SK-N-SH treated with all-trans-retinoic acid at 6 μM for 48 hours (cell line): ENCODE measurements around the gene ELAC2.

Experiments
- ATAC-seq: fragments of 200-7000 bp; cut with Tn5 transposase; 3 replicates; pipeline ENCODE4 v1.9.1; 2020; ENCODE audit warnings: mild to moderate bottlenecking, moderate library complexity
- ARNTL ChIP-seq: fragments of 450-650 bp; formaldehyde crosslinking; IDR thresholded peaks from 2 replicates; pipeline ENCODE4 v1.5.0; 2020; ENCODE audit warnings: low read depth, mild to moderate bottlenecking, moderate library complexity, borderline replicate concordance
- BACH2 ChIP-seq: fragments of 250-450 bp; sonication (Bioruptor Pico); IDR thresholded peaks from 2 replicates; pipeline ENCODE4 v1.9.0; 2021; ENCODE audit warnings: mild to moderate bottlenecking, borderline replicate concordance
- CSDC2 ChIP-seq: fragments of 250-450 bp; sonication (Bioruptor Pico); IDR thresholded peaks from 2 replicates; pipeline ENCODE4 v1.5.0; 2020; ENCODE audit warnings: mild to moderate bottlenecking, moderate library complexity
- ESRRG ChIP-seq: fragments of 250-450 bp; sonication (Bioruptor Pico); IDR thresholded peaks from 2 replicates; pipeline ENCODE4 v1.6.1; 2021; ENCODE audit warnings: mild to moderate bottlenecking
- GLIS3 ChIP-seq: fragments of 250-450 bp; sonication (Bioruptor Pico); IDR thresholded peaks from 2 replicates; pipeline ENCODE4 v1.5.0; 2020; ENCODE audit warnings: mild to moderate bottlenecking, moderate library complexity
- ISL1 ChIP-seq: fragments of 250-450 bp; sonication (Bioruptor Pico); IDR thresholded peaks from 2 replicates; pipeline ENCODE4 v2.1.2; 2022; ENCODE audit warnings: mild to moderate bottlenecking, moderate library complexity
- OSR1 ChIP-seq: fragments of 250-450 bp; sonication (Bioruptor Pico); IDR thresholded peaks from 2 replicates; pipeline ENCODE4 v1.8.0; 2022; ENCODE audit warnings: moderate library complexity, mild to moderate bottlenecking, inconsistent platforms
- PPARA ChIP-seq: fragments of 250-450 bp; sonication (Bioruptor Pico); IDR thresholded peaks from 2 replicates; pipeline ENCODE4 v1.5.0; 2020; ENCODE audit warnings: mild to moderate bottlenecking, borderline replicate concordance
- RARB ChIP-seq: fragments of 250-450 bp; sonication (Bioruptor Pico); IDR thresholded peaks from 2 replicates; pipeline ENCODE4 v1.8.0; 2021; ENCODE audit warnings: mild to moderate bottlenecking, moderate library complexity
- SNAI2 ChIP-seq: fragments of 250-450 bp; sonication (Bioruptor Pico); IDR thresholded peaks from 2 replicates; pipeline ENCODE4 v1.5.0; 2020; ENCODE audit warnings: mild to moderate bottlenecking, moderate library complexity
- TCF4 ChIP-seq: fragments of 250-450 bp; sonication (Bioruptor Pico); IDR thresholded peaks from 2 replicates; pipeline ENCODE4 v1.8.0; 2021; ENCODE audit warnings: mild to moderate bottlenecking, moderate library complexity, borderline replicate concordance
- TOX ChIP-seq: fragments of 250-450 bp; sonication (Bioruptor Pico); IDR thresholded peaks from 2 replicates; pipeline ENCODE4 v1.8.0; 2021; ENCODE audit warnings: mild to moderate bottlenecking, moderate library complexity, borderline replicate concordance
- ZC3H10 ChIP-seq: fragments of 250-450 bp; sonication (Bioruptor Pico); IDR thresholded peaks from 2 replicates; pipeline ENCODE4 v1.5.1; 2021; ENCODE audit warnings: mild to moderate bottlenecking, moderate library complexity
- ZFP3 ChIP-seq: fragments of 250-450 bp; sonication (Bioruptor Pico); IDR thresholded peaks from 2 replicates; pipeline ENCODE4 v1.5.0; 2020; ENCODE audit warnings: mild to moderate bottlenecking, moderate library complexity
- ZFP30 ChIP-seq: fragments of 450-650 bp; formaldehyde crosslinking; IDR thresholded peaks from 2 replicates; pipeline ENCODE4 v1.5.0; 2022; ENCODE audit warnings: mild to moderate bottlenecking, moderate library complexity
- ZNF565 ChIP-seq: fragments of 450-650 bp; formaldehyde crosslinking; conservative IDR thresholded peaks from 2 replicates; pipeline ENCODE4 v1.5.0; 2020; ENCODE audit warnings: low read depth, mild to moderate bottlenecking, moderate library complexity
- ZNF70 ChIP-seq: fragments of 450-650 bp; formaldehyde crosslinking; IDR thresholded peaks from 2 replicates; pipeline ENCODE4 v1.5.0; 2020; ENCODE audit warnings: mild to moderate bottlenecking, moderate library complexity
- ZNF8 ChIP-seq: fragments of 450-650 bp; formaldehyde crosslinking; IDR thresholded peaks from 2 replicates; pipeline ENCODE4 v1.5.0; 2020; ENCODE audit warnings: mild to moderate bottlenecking, moderate library complexity
- TF ChIP-seq, protein P1 (sequence below): fragments of 250-450 bp; sonication (Bioruptor Pico); IDR thresholded peaks from 2 replicates; pipeline ENCODE4 v1.5.0; 2020; ENCODE audit warnings: mild to moderate bottlenecking, moderate library complexity
- TF ChIP-seq, protein P2 (sequence below): fragments of 250-450 bp; sonication (Bioruptor Pico); IDR thresholded peaks from 2 replicates; pipeline ENCODE4 v1.5.1; 2021; ENCODE audit warnings: mild to moderate bottlenecking, moderate library complexity
- TF ChIP-seq, protein P3 (sequence below): fragments of 250-450 bp; sonication (Bioruptor Pico); IDR thresholded peaks from 2 replicates; pipeline ENCODE4 v1.8.0; 2021; ENCODE audit warnings: low read depth, mild to moderate bottlenecking, moderate library complexity, borderline replicate concordance
- TF ChIP-seq, protein P4 (sequence below): fragments of 250-450 bp; sonication (Bioruptor Pico); IDR thresholded peaks from 2 replicates; pipeline ENCODE4 v1.8.0; 2020; ENCODE audit warnings: mild to moderate bottlenecking, moderate library complexity, borderline replicate concordance
- TF ChIP-seq, protein P5 (sequence below): fragments of 250-450 bp; sonication (Bioruptor Pico); IDR thresholded peaks from 2 replicates; pipeline ENCODE4 v1.5.1; 2020; ENCODE audit warnings: low read depth, mild to moderate bottlenecking, moderate library complexity

ELAC2 gene

DNA sequence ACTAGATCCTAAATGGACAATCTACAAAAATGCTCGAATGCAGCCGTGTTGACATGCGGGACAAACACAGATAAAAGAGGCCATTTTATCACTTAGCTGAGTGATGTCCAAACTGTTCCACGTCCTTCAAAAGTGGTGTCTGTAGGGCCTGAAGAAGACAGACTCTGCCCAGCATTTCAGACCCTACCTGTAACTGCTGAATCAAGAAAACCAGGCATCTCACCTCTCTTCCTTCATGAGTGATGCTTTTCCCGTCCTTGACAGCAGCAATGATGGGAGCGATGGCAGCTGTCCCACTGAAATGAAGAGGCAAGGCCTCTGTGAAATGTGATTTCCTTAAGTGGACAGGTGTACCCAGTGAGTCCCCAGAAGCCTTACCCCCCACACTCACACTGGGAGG is 12.3 kb downstream of the ELAC2 start:
- TF ChIP-seq RARB (CRISPR knock-in tag) (no peak), ZC3H10 (no peak)
- TF ChIP-seq, protein P1, sequence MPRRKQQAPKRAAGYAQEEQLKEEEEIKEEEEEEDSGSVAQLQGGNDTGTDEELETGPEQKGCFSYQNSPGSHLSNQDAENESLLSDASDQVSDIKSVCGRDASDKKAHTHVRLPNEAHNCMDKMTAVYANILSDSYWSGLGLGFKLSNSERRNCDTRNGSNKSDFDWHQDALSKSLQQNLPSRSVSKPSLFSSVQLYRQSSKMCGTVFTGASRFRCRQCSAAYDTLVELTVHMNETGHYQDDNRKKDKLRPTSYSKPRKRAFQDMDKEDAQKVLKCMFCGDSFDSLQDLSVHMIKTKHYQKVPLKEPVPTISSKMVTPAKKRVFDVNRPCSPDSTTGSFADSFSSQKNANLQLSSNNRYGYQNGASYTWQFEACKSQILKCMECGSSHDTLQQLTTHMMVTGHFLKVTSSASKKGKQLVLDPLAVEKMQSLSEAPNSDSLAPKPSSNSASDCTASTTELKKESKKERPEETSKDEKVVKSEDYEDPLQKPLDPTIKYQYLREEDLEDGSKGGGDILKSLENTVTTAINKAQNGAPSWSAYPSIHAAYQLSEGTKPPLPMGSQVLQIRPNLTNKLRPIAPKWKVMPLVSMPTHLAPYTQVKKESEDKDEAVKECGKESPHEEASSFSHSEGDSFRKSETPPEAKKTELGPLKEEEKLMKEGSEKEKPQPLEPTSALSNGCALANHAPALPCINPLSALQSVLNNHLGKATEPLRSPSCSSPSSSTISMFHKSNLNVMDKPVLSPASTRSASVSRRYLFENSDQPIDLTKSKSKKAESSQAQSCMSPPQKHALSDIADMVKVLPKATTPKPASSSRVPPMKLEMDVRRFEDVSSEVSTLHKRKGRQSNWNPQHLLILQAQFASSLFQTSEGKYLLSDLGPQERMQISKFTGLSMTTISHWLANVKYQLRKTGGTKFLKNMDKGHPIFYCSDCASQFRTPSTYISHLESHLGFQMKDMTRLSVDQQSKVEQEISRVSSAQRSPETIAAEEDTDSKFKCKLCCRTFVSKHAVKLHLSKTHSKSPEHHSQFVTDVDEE (CRISPR knock-in tag): no peak
- TF ChIP-seq, protein P2, sequence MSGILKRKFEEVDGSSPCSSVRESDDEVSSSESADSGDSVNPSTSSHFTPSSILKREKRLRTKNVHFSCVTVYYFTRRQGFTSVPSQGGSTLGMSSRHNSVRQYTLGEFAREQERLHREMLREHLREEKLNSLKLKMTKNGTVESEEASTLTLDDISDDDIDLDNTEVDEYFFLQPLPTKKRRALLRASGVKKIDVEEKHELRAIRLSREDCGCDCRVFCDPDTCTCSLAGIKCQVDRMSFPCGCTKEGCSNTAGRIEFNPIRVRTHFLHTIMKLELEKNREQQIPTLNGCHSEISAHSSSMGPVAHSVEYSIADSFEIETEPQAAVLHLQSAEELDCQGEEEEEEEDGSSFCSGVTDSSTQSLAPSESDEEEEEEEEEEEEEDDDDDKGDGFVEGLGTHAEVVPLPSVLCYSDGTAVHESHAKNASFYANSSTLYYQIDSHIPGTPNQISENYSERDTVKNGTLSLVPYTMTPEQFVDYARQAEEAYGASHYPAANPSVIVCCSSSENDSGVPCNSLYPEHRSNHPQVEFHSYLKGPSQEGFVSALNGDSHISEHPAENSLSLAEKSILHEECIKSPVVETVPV: no peak

DNA sequence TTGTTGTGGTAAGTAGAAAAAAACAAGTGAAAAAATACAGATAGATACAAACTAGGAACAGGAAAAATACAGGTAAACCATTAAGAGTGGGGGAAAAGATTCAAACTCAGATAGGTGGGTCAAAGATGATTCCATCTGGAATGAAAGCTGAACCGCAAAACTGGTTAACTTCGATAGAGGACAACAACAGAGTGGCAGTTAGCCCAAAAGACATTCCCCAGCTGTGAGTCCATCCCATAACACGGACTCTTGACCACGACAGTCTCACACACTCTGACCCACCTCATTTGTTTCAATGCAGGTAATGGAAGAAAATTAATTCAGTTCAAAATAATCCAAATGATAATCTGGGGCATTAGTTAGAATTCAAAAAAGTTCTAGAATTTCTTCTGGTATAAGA is 13.5 kb downstream of the ELAC2 start:
- ATAC-seq: no peak
- no peak for TF ChIP-seq ZFP3 (CRISPR knock-in tag)
- TF ChIP-seq, protein P3, sequence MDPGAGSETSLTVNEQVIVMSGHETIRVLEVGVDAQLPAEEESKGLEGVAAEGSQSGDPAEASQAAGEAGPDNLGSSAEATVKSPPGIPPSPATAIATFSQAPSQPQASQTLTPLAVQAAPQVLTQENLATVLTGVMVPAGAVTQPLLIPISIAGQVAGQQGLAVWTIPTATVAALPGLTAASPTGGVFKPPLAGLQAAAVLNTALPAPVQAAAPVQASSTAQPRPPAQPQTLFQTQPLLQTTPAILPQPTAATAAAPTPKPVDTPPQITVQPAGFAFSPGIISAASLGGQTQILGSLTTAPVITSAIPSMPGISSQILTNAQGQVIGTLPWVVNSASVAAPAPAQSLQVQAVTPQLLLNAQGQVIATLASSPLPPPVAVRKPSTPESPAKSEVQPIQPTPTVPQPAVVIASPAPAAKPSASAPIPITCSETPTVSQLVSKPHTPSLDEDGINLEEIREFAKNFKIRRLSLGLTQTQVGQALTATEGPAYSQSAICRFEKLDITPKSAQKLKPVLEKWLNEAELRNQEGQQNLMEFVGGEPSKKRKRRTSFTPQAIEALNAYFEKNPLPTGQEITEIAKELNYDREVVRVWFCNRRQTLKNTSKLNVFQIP (CRISPR knock-in tag): no peak
- no peak for TF ChIP-seq CSDC2
- no peak for TF ChIP-seq TOX
- no peak for TF ChIP-seq OSR1 (CRISPR knock-in tag)
- TF ChIP-seq ZNF8: no peak
- no peak for TF ChIP-seq SNAI2 (CRISPR knock-in tag)
- TF ChIP-seq, protein P4, sequence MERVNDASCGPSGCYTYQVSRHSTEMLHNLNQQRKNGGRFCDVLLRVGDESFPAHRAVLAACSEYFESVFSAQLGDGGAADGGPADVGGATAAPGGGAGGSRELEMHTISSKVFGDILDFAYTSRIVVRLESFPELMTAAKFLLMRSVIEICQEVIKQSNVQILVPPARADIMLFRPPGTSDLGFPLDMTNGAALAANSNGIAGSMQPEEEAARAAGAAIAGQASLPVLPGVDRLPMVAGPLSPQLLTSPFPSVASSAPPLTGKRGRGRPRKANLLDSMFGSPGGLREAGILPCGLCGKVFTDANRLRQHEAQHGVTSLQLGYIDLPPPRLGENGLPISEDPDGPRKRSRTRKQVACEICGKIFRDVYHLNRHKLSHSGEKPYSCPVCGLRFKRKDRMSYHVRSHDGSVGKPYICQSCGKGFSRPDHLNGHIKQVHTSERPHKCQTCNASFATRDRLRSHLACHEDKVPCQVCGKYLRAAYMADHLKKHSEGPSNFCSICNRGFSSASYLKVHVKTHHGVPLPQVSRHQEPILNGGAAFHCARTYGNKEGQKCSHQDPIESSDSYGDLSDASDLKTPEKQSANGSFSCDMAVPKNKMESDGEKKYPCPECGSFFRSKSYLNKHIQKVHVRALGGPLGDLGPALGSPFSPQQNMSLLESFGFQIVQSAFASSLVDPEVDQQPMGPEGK (CRISPR knock-in tag): no peak
- no peak for TF ChIP-seq TCF4 (CRISPR knock-in tag)
- no peak for TF ChIP-seq BACH2 (CRISPR knock-in tag)
- TF ChIP-seq RARB (CRISPR knock-in tag): no peak
- no peak for TF ChIP-seq ZC3H10
- TF ChIP-seq GLIS3 (CRISPR knock-in tag): no peak
- TF ChIP-seq, protein P2: no peak
- TF ChIP-seq ZFP30: no peak
- no peak for TF ChIP-seq ESRRG (CRISPR knock-in tag)
- no peak for TF ChIP-seq ISL1 (CRISPR knock-in tag)
- TF ChIP-seq ZNF70: no peak
- TF ChIP-seq, all 23 proteins: peak for 0

More for the DNA sequence above, 12.3 kb downstream of the ELAC2 start:
- no peak for ATAC-seq

DNA sequence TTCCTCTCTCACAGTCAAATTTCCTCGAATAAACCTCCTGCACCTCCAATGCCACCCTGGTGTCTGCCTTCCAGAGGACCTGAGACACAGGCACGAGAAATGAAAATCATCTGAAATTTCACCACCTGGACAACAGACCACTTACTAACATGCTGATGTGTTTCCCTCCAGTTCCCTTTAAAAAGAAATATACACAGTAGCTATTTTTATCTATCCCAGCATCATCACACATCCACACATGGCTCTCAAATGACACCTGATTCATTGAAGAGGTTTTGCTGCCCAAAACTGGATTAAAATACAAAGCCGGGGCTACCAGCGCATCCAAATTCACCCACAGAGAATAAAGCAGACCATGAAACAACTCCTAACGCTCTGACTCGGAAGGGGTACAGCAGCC is 13.9 kb downstream of the ELAC2 start:
- ATAC-seq: no peak
- TF ChIP-seq SNAI2 (CRISPR knock-in tag) (no peak), RARB (CRISPR knock-in tag) (no peak), ISL1 (CRISPR knock-in tag) (no peak), ARNTL (CRISPR knock-in tag) (no peak), ZNF8 (no peak), ZFP30 (no peak), ZNF565 (CRISPR knock-in tag) (no peak), TOX (no peak), ZNF70 (no peak), ZFP3 (CRISPR knock-in tag) (no peak), CSDC2 (no peak), PPARA (CRISPR knock-in tag) (no peak), GLIS3 (CRISPR knock-in tag) (no peak)
- TF ChIP-seq, protein P5, sequence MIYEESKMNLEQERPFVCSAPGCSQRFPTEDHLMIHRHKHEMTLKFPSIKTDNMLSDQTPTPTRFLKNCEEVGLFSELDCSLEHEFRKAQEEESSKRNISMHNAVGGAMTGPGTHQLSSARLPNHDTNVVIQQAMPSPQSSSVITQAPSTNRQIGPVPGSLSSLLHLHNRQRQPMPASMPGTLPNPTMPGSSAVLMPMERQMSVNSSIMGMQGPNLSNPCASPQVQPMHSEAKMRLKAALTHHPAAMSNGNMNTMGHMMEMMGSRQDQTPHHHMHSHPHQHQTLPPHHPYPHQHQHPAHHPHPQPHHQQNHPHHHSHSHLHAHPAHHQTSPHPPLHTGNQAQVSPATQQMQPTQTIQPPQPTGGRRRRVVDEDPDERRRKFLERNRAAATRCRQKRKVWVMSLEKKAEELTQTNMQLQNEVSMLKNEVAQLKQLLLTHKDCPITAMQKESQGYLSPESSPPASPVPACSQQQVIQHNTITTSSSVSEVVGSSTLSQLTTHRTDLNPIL: no peak
- TF ChIP-seq, protein P3 (CRISPR knock-in tag): no peak
- TF ChIP-seq, protein P4 (CRISPR knock-in tag): no peak
